Measurements from ENCODE around the gene DMRT1.
A peak's percentile ranks its signal among the peaks of the same experiment; 100 is the strongest.

Gene DMRT1

GRCh38 chr9:801399-802071 lies 40.0 kb upstream of the DMRT1 start:
- peak; percentile 38 for DNase-seq (ENCODE audit: low spot score)
- POLR2A ChIA-PET (ENCODE audit: low non-redundant PET), result no interaction called here
- TF ChIP-seq CTCF (conservative IDR thresholded peaks at IDR 0.05; ENCODE audit: low read depth), result no peak
- H3K27ac ChIP-seq, result peak overlapping the region; percentile 71
- CTCF ChIA-PET, result interaction anchor here (0.6 kb wide), 1 partner anchor 37 kb away, joined by 3 read pairs; no protein-coding TSS in a partner anchor

DNA sequence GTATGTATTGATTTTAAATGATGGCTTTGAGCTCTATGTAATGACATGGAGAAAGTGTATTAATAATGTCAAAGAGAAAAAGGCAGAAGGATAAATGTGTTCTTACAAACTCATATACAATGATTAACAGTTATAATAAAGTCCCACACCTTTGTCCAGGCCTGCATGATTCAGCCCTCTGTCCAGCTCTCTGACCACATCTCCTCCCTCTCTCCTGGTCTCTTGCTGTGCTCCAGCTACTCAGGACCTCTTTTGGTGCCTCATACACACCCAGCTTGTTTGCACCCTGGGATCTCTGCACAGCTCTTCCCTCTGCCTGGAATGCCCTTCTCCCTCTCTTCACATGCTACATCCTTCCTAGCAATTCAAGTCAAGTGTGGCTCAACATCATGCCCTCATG lies 37.5 kb upstream of the DMRT1 start:
- DNase-seq (ENCODE audit: low spot score), result no peak
- no peak for TF ChIP-seq CTCF (conservative IDR thresholded peaks at IDR 0.05; ENCODE audit: low read depth)
- ChIA-PET POLR2A (ENCODE audit: low non-redundant PET) (no interaction called here), CTCF (no interaction called here)
- H3K27ac ChIP-seq, result no peak overlapping the region

GRCh38 chr9:805151-805550 lies 36.3 kb upstream of the DMRT1 start:
- POLR2A ChIA-PET (ENCODE audit: low non-redundant PET), result no interaction called here
- CTCF ChIA-PET, result no interaction called here
- no peak for TF ChIP-seq CTCF (conservative IDR thresholded peaks at IDR 0.05; ENCODE audit: low read depth)
- no peak overlapping the region for H3K27ac ChIP-seq
- no peak for DNase-seq (ENCODE audit: low spot score)

- CTCF ChIA-PET, result no interaction called here
- DNase-seq (ENCODE audit: low spot score), result peak; percentile 12
Observed at GRCh38 chr9:806285-807156, 35.0 kb upstream of the DMRT1 start.

DNA sequence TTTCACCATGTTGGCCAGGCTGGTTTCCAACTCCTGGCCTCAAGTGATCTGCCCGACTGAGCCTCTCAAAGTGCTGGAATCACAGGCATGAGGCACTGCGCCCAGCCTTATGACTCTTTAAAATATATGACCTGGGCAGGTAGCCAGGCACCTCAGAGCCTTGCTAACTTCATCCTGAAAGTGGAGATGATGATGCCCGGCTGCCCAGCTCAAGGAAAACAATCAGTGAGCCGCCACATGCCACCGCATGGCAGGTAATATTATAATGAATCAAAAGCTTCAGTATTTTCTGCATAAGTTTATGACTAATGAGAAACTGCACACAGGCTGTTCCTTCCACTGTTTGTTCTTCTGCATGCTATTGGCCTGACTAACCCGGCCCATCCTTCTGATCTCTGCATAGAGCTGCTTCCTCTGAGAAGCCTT lies 30.4 kb upstream of the DMRT1 start:
- no peak for TF ChIP-seq CTCF (conservative IDR thresholded peaks at IDR 0.05; ENCODE audit: low read depth)
- peak; percentile 49 for DNase-seq (ENCODE audit: low spot score)
- H3K27ac ChIP-seq, result peak overlapping the region; percentile 32
- ChIA-PET CTCF (interaction anchor here (0.6 kb wide), 1 partner anchor 809 kb away, joined by 3 read pairs; no protein-coding TSS in a partner anchor), POLR2A (ENCODE audit: low non-redundant PET) (no interaction called here)

More at GRCh38 chr9:806285-807156, 35.0 kb upstream of the DMRT1 start:
- POLR2A ChIA-PET (ENCODE audit: low non-redundant PET), result no interaction called here
- no peak overlapping the region for H3K27ac ChIP-seq
- peak; percentile 82 for TF ChIP-seq CTCF (conservative IDR thresholded peaks at IDR 0.05; ENCODE audit: low read depth)

DNA sequence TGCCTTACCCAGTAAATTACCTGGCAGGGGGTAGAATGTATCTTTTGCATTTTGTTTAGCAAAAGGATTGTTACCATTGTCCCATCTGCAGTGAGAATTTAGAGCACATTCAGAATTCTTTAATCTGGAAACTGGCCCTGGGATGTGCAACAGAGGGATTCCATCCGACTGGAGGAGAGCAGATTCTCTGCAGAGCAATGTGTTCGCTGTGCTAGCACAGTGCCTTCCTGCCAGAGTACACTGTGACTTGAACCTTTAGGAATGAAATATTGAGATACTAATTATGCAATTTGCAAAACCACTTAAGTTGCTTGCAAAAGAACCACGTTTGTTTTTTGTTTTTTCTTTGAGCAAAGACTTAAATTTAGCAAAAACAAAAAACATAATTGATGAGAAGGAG lies 22.5 kb upstream of the DMRT1 start:
- ChIA-PET CTCF (interaction anchor here (0.6 kb wide), 1 partner anchor 288 kb away, joined by 4 read pairs; no protein-coding TSS in a partner anchor), POLR2A (ENCODE audit: low non-redundant PET) (no interaction called here)
- TF ChIP-seq CTCF (conservative IDR thresholded peaks at IDR 0.05; ENCODE audit: low read depth), result no peak
- DNase-seq (ENCODE audit: low spot score), result no peak
- H3K27ac ChIP-seq, result no peak overlapping the region
